Pancreas (tissue), 10 donors: ENCODE results near the gene AP2S1. TPM values are rescaled to one million over a fixed set of nuclear protein-coding genes. Genes with fewer than 3 reads are reported as not detected.

ENCODE experiments used
- ATAC-seq, 4 donors: fragments of 200-7000 bp; cut with Tn5 transposase; one replicate each; pipeline versions ENCODE4 v1.8.0 to v1.9.1; 2020; ENCODE audit warnings: mild to moderate bottlenecking in 4 of 4, moderate library complexity in 4 of 4
- DNase-seq, 6 donors: peaks; one replicate each; pipeline ENCODE4 v3.0.0-alpha.2; 2020
- FAIRE-seq: peaks from 2 replicates; lab custom pipeline; 2012; peaks lifted over from hg19 to GRCh38; lab: Jason Lieb, UNC
- H3K27ac ChIP-seq, 4 donors: fragments of 200-600 bp; sonication (generic); 1 replicate in 3 of 4; 2 replicates in 1 of 4; pipeline versions ENCODE4 v1.5.0 to v1.8.0; 2020
- H3K27me3 ChIP-seq, 4 donors: fragments of 200-600 bp; one replicate each; pipeline ENCODE4 v1.8.0; 2021
- H3K36me3 ChIP-seq, 3 donors: fragments of 200-600 bp; sonication (generic) in 1 of 3; one replicate each; pipeline versions ENCODE4 v1.5.0 to v1.8.0; 2020 to 2021
- H3K4me1 ChIP-seq, 3 donors: fragments of 200-600 bp; one replicate each; pipeline ENCODE4 v1.8.0; 2021
- H3K4me3 ChIP-seq, 4 donors: fragments of 200-600 bp; sonication (generic) in 2 of 4; one replicate each; pipeline versions ENCODE4 v1.5.0 to v1.8.0; 2020 to 2021
- H3K9me3 ChIP-seq, 4 donors: fragments of 200-600 bp; one replicate each; pipeline ENCODE4 v1.8.0; 2021
- CTCF ChIP-seq, 4 donors: fragments of 200-600 bp; sonication (generic) in 3 of 4; IDR thresholded peaks; one replicate each; pipeline versions ENCODE4 v1.5.0 to v1.8.0; 2021; ENCODE audit warnings: antibody characterized with exemption in 4 of 4
- WGBS, 2 donors: extraction: QIAGEN DNeasy Blood & Tissue Kit; methylation state at CpG; one replicate each; pipeline ENCODE4 v1.1.7; 2013; 5-methylcytosine and 5-hydroxymethylcytosine counted together
- intact Hi-C, 3 donors: fragments of 100-400 bp; cut with DNase I; formaldehyde crosslinking; loops; one replicate each; pipeline versions ENCODE4 v1.11.1 to v1.14.2; 2022
- polyA plus RNA-seq, 2 donors: library from polyadenylated mRNA; stranded (reverse); fragments of 200-250 nt; gene quantifications; one replicate each; pipeline ENCODE4 v1.2.3, GENCODE V29; 2013
- total RNA-seq, 6 donors: library from RNA; stranded (reverse); fragmentation: NEBNext Ultra II Directional in 4 of 6; extraction: Animal tissue kit (Norgen Biotek cat#: 25700) in 4 of 6; gene quantifications; one replicate each; pipeline versions ENCODE4 v1.2.1 to v1.2.4, GENCODE V29; 2021 to 2023
- donor health status: healthy with polysubstance abuse.
- donor health status: DM: no; HTN: no; CAD: no; lungs with moderate emphysema.
- donor health status: DM: no; HTN: no; CAD: no.
- donor health status: control.
- donor health status: control.
- donor health status: Bipolar disorder and iron deficiency.
- donor health status: DM: yes; HTN: yes; CAD: no.
- donor health status: DM: no; HTN: no; CAD: no.
- donor health status: DM: no; HTN: no; CAD: no.
- donor health status: DM: yes; HTN: yes; CAD: no.

Gene AP2S1
- total and polyA plus RNA-seq, 8 donors: 34.5 to 50.9 (median 43.3) TPM

- H3K27ac ChIP-seq: peak overlapping the region in 2 of 4 donors; percentile 64 to 96
- no peaks in the 10 kb centered on the region for H3K27me3 ChIP-seq
- H3K36me3 ChIP-seq: no peaks in the 10 kb centered on the region
- FAIRE-seq (no peak), ATAC-seq (no peak), DNase-seq (no peak)
- H3K4me3 ChIP-seq: peak overlapping the region in 1 of 4 donors; percentile 95
- TF ChIP-seq CTCF (IDR thresholded peaks at IDR 0.05): no peak
- 62 to 64% methylated on average over 4 of the region's 4 CpGs for WGBS, 2 donors
- intact Hi-C loops: loop anchor here in 1 of 3 donors (10.0 kb wide), 1 partner anchor 62 kb away; no protein-coding TSS in a partner anchor
- no peaks in the 10 kb centered on the region for H3K9me3 ChIP-seq
- peaks cover 13 to 50% (median 24%) of the 10 kb centered on the region in 3 donors for H3K4me1 ChIP-seq
Measured at GRCh38 chr19:46862974-46863632, 12.5 kb upstream of the AP2S1 start.

GRCh38 chr19:46862503-46862834 lies 11.8 kb upstream of the AP2S1 start:
- DNase-seq (peak in 1 of 6 donors; percentile 15), FAIRE-seq (no peak), ATAC-seq (no peak)
- Histone ChIP-seq H3K36me3 (no peaks in the 10 kb centered on the region), H3K27ac (peak overlapping the region in 2 of 4 donors; percentile 96 to 98), H3K27me3 (no peaks in the 10 kb centered on the region), H3K9me3 (no peaks in the 10 kb centered on the region), H3K4me1 (peaks cover 13 to 47% (median 24%) of the 10 kb centered on the region in 3 donors), H3K4me3 (peak overlapping the region in 3 of 4 donors; percentile 85 to 95 (median 91))
- WGBS, 2 donors: 16 to 23% methylated on average over 9 of the region's 9 CpGs
- intact Hi-C loops: loop anchor here in 1 of 3 donors (10.0 kb wide), 1 partner anchor 62 kb away; no protein-coding TSS in a partner anchor
- no peak for TF ChIP-seq CTCF (IDR thresholded peaks at IDR 0.05)

GRCh38 chr19:46861691-46862502 lies 11.3 kb upstream of the AP2S1 start:
- H3K36me3 ChIP-seq: no peaks in the 10 kb centered on the region
- 1% methylated on average over 19 of the region's 19 CpGs for WGBS, 2 donors
- peak overlapping the region; percentile 79 to 95 (median 88) for H3K4me3 ChIP-seq
- peak in 3 of 6 donors; percentile 44 to 74 (median 64) for DNase-seq
- no peak for FAIRE-seq
- no peaks in the 10 kb centered on the region for H3K9me3 ChIP-seq
- no peak for TF ChIP-seq CTCF (IDR thresholded peaks at IDR 0.05)
- intact Hi-C loops: loop anchor here in 1 of 3 donors (10.0 kb wide), 1 partner anchor 63 kb away; no protein-coding TSS in a partner anchor
- peak overlapping the region in 3 of 4 donors; percentile 16 to 98 (median 96) for H3K27ac ChIP-seq
- H3K27me3 ChIP-seq: no peaks in the 10 kb centered on the region
- H3K4me1 ChIP-seq: peaks cover 13 to 41% (median 24%) of the 10 kb centered on the region in 3 donors
- no peak for ATAC-seq

GRCh38 chr19:46860846-46861690 lies 10.4 kb upstream of the AP2S1 start, which contains the start of gene ARHGAP35:
Gene ARHGAP35 (plus strand): TSS chr19:46860997. CDS start chr19:46918676, 57,679 bp downstream.
- FAIRE-seq (no peak), ATAC-seq (peak; percentile 45 to 70 (median 66))

More at GRCh38 chr19:46860846-46861690, 10.4 kb upstream of the AP2S1 start, which contains the start of gene ARHGAP35:
- TF ChIP-seq CTCF (IDR thresholded peaks at IDR 0.05): no peak
- H3K36me3 ChIP-seq: no peaks in the 10 kb centered on the region
- H3K9me3 ChIP-seq: no peaks in the 10 kb centered on the region
- 0 to 1% methylated on average over 29 to 84 of the region's 91 CpGs for WGBS, 2 donors
- H3K27me3 ChIP-seq: no peaks in the 10 kb centered on the region
- H3K4me3 ChIP-seq: peak within 1 kb of the TSS; percentile 79 to 95 (median 88)
- peak; percentile 36 to 88 (median 67) for DNase-seq
- peak within 1 kb of the TSS; percentile 94 to 99 (median 97) for H3K27ac ChIP-seq
- H3K4me1 ChIP-seq: peaks cover 13 to 38% (median 24%) of the 10 kb centered on the region in 3 donors
- intact Hi-C loops: loop anchor here in 1 of 3 donors (10.0 kb wide), 1 partner anchor 64 kb away; no protein-coding TSS in a partner anchor
